H9 (cell line): ENCODE results near the gene TMCC3. TPM values are rescaled to one million over a fixed set of nuclear protein-coding genes. Genes with fewer than 3 reads are reported as not detected.

Experiments used
- DNase-seq: peaks from one replicate; pipeline ENCODE4 v3.0.0-alpha.2; 2017
- H2AFZ ChIP-seq: one replicate; pipeline ENCODE4 v1.6.1; 2013; ENCODE audit warnings: mild to moderate bottlenecking, low read length, control low read depth, moderate library complexity
- H2AK5ac ChIP-seq: 2 replicates; pipeline ENCODE4 v1.6.1; 2013; ENCODE audit warnings: low read length, control low read depth, mixed read lengths; ENCODE audit not compliant: insufficient read length
- H2BK120ac ChIP-seq: one replicate; pipeline ENCODE4 v1.6.1; 2013; ENCODE audit warnings: low read depth, mild to moderate bottlenecking, low read length, control low read depth, inconsistent platforms; ENCODE audit not compliant: poor library complexity, severe bottlenecking
- H2BK12ac ChIP-seq: 2 replicates; pipeline ENCODE4 v1.6.1; 2013; ENCODE audit warnings: low read length, control low read depth, mixed read lengths, low read depth; ENCODE audit not compliant: insufficient read length
- H2BK15ac ChIP-seq: 2 replicates; pipeline ENCODE4 v1.6.1; 2013; ENCODE audit warnings: low read depth, low read length, control low read depth
- H2BK20ac ChIP-seq: one replicate; pipeline ENCODE4 v1.6.1; 2013; ENCODE audit warnings: low read depth, mild to moderate bottlenecking, low read length, control low read depth, inconsistent platforms; ENCODE audit not compliant: poor library complexity, severe bottlenecking
- H2BK5ac ChIP-seq: 2 replicates; pipeline ENCODE4 v1.6.1; 2013; ENCODE audit warnings: low read length, control low read depth, mixed read lengths; ENCODE audit not compliant: insufficient read length
- H3K14ac ChIP-seq: 2 replicates; pipeline ENCODE4 v1.6.1; 2013; ENCODE audit warnings: low read length, control low read depth; ENCODE audit not compliant: insufficient read depth
- H3K18ac ChIP-seq: 2 replicates; pipeline ENCODE4 v1.6.1; 2013; ENCODE audit warnings: low read depth, mild to moderate bottlenecking, mixed read lengths, low read length, control low read depth; ENCODE audit not compliant: insufficient read length
- H3K23ac ChIP-seq: 2 replicates; pipeline ENCODE4 v1.6.1; 2013; ENCODE audit warnings: low read length, control low read depth, mixed read lengths, low read depth; ENCODE audit not compliant: insufficient read length
- H3K23me2 ChIP-seq: 2 replicates; pipeline ENCODE4 v1.6.1; 2013; ENCODE audit warnings: low read depth, mild to moderate bottlenecking, mixed read lengths, low read length, control low read depth; ENCODE audit not compliant: insufficient read length, poor library complexity, severe bottlenecking
- H3K27ac ChIP-seq: 2 replicates; pipeline ENCODE4 v1.5.1; 2013; ENCODE audit warnings: low read length, control low read depth, mixed read lengths, low read depth; ENCODE audit not compliant: insufficient read length
- H3K27me3 ChIP-seq: 2 replicates; pipeline ENCODE4 v1.6.1; 2013; ENCODE audit warnings: low read length, control low read depth, inconsistent platforms; ENCODE audit not compliant: insufficient read depth
- H3K4ac ChIP-seq: 2 replicates; pipeline ENCODE4 v1.6.1; 2013; ENCODE audit warnings: low read depth, mild to moderate bottlenecking, control low read depth, inconsistent platforms, low read length, moderate library complexity
- H3K4me1 ChIP-seq: 2 replicates; pipeline ENCODE4 v1.6.1; 2013; ENCODE audit warnings: low read length, control low read depth, inconsistent platforms; ENCODE audit not compliant: insufficient read depth
- H3K4me2 ChIP-seq: 2 replicates; pipeline ENCODE4 v1.6.1; 2013; ENCODE audit warnings: low read length, control low read depth, mixed read lengths; ENCODE audit not compliant: insufficient read length, insufficient read depth
- H3K56ac ChIP-seq: 2 replicates; pipeline ENCODE4 v1.6.1; 2013; ENCODE audit warnings: low read depth, mild to moderate bottlenecking, mixed read lengths, low read length, control low read depth; ENCODE audit not compliant: insufficient read length
- H3K79me1 ChIP-seq: 2 replicates; pipeline ENCODE4 v1.6.1; 2013; ENCODE audit warnings: low read depth, mild to moderate bottlenecking, moderate library complexity, low read length, control low read depth, inconsistent platforms; ENCODE audit not compliant: insufficient read depth, poor library complexity, severe bottlenecking
- H3K79me2 ChIP-seq: 2 replicates; pipeline ENCODE4 v1.6.1; 2013; ENCODE audit warnings: low read length, control low read depth, inconsistent platforms; ENCODE audit not compliant: insufficient read depth
- H3K9ac ChIP-seq: 2 replicates; pipeline ENCODE4 v1.6.1; 2013; ENCODE audit warnings: low read length, control low read depth, mixed read lengths; ENCODE audit not compliant: insufficient read length; ENCODE audit errors: extremely low read depth
- H3K9me3 ChIP-seq: one replicate; pipeline ENCODE4 v1.6.1; 2013; ENCODE audit warnings: low read depth, low read length, inconsistent platforms; ENCODE audit not compliant: control insufficient read depth
- H3T11ph ChIP-seq: one replicate; pipeline ENCODE4 v1.6.1; 2013; ENCODE audit warnings: mild to moderate bottlenecking, low read length, control low read depth, inconsistent platforms
- H4K20me1 ChIP-seq: one replicate; pipeline ENCODE4 v1.6.1; 2013; ENCODE audit not compliant: control insufficient read depth, insufficient read length, insufficient read depth
- H4K5ac ChIP-seq: 2 replicates; pipeline ENCODE4 v1.6.1; 2013; ENCODE audit warnings: low read depth, mild to moderate bottlenecking, mixed read lengths, low read length, control low read depth; ENCODE audit not compliant: insufficient read length
- H4K8ac ChIP-seq: replicated peaks from 2 replicates; pipeline ENCODE4 v1.6.1; 2013; ENCODE audit warnings: low read length, control low read depth, mixed read lengths, low read depth; ENCODE audit not compliant: insufficient read length
- H4K91ac ChIP-seq: 2 replicates; pipeline ENCODE4 v1.6.1; 2013; ENCODE audit warnings: low read depth, mild to moderate bottlenecking, moderate library complexity, mixed read lengths, low read length, control low read depth; ENCODE audit not compliant: insufficient read length
- H3K27ac Mint-ChIP-seq, 3 experiments: 2 replicates in 2 of 3; 3 replicates in 1 of 3; pipeline ENCODE4 v1.8.0; 2020 to 2021; ENCODE audit warnings: mixed read lengths in 3 of 3, mild to moderate bottlenecking in 1 of 3, moderate library complexity in 1 of 3
- H3K27me3 Mint-ChIP-seq: 2 replicates; pipeline ENCODE4 v1.8.0; 2021; ENCODE audit warnings: low read depth, mild to moderate bottlenecking, moderate library complexity, mixed read lengths
- H3K36me3 Mint-ChIP-seq, 3 experiments: 2 replicates in 2 of 3; 3 replicates in 1 of 3; pipeline ENCODE4 v1.8.0; 2020 to 2021; ENCODE audit warnings: low read depth in 3 of 3, mixed read lengths in 3 of 3; ENCODE audit not compliant: insufficient read depth in 1 of 3
- H3K4me1 Mint-ChIP-seq, 2 experiments: 2 replicates each; pipeline ENCODE4 v1.8.0; 2020; ENCODE audit warnings: mixed read lengths in 2 of 2
- H3K4me3 Mint-ChIP-seq, 2 experiments: 2 replicates in 1 of 2; 3 replicates in 1 of 2; pipeline ENCODE4 v1.8.0; 2020 to 2021; ENCODE audit warnings: mild to moderate bottlenecking in 2 of 2, mixed read lengths in 2 of 2, moderate library complexity in 1 of 2
- H3K9me3 Mint-ChIP-seq, 2 experiments: 2 replicates in 1 of 2; 3 replicates in 1 of 2; pipeline ENCODE4 v1.8.0; 2020; ENCODE audit warnings: mild to moderate bottlenecking in 2 of 2, mixed read lengths in 2 of 2, moderate library complexity in 1 of 2
- WGBS: extraction: QIAGEN DNeasy Blood & Tissue Kit; methylation state at CpG from one replicate; pipeline ENCODE4 v1.1.7; 2013; ENCODE audit warnings: missing lambda C conversion rate, low lambda C conversion rate, mixed read lengths; ENCODE audit not compliant: insufficient read length; ENCODE audit errors: extremely low coverage; 5-methylcytosine and 5-hydroxymethylcytosine counted together
- total RNA-seq: library from RNA; stranded (reverse); gene quantifications from 2 replicates; pipeline ENCODE4 v1.2.1, GENCODE V29; 2021
- TF ChIP-seq, protein P1 (sequence below): fragments of 200-600 bp; sonication (generic); conservative IDR thresholded peaks from 3 replicates; pipeline ENCODE4 v1.8.0; 2021; ENCODE audit warnings: antibody characterized with exemption, mild to moderate bottlenecking

TMCC3 gene
- total RNA-seq, 1 experiment from 2014 or later = 0.87 TPM

DNA sequence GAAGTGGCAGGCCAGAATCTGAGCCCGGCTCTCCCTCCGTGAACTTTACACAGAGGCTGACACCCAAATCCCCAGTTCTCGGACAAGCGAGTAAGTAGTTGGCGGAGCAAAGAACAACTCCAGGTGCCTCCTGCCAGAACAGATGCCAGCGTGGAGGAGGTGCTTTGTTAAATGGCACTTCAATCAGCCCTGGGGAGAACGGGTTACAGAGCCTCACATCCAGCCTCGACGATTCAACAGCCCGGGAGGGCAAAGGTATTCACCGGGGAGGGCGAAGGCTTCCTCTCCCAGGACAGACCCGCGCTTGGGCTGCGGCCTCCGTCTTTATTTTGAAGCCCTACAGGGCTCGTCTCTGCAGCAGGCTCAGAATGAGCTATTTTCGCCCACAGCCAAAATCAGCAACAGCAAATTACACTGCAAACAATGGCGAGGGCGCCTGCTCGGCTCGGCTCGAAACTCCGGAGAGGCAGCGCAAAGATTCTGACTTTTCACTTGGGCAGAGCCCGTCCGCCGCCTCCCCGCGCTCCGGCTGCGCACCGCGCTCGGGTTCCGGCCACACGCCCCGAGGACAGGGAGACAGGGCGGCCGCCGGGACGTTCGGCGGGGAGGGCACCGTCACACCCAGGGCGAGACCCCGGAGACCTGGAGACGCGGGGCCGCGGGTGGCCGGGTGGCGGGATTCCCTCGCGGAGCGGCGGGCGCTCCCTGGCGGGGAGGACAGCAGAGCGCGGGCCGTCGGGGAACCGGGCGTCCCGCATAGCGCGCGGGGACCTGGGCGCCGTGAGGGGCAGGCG, 811 bp downstream of the TMCC3 start:
- H3K27me3 Mint-ChIP-seq = peaks cover 44% of the 10 kb centered on the region
- Histone ChIP-seq H2BK20ac (no peak overlapping the region), H4K8ac (no peak overlapping the region), H2BK5ac (no peak overlapping the region), H3K79me2 (no peaks in the 10 kb centered on the region), H2BK120ac (no peak overlapping the region), H4K91ac (no peak overlapping the region), H3T11ph (no peak overlapping the region), H2AFZ (no peak overlapping the region), H3K27me3 (peaks cover 9% of the 10 kb centered on the region), H3K79me1 (no peaks in the 10 kb centered on the region), H3K14ac (peak overlapping the region; percentile 45; the same call in 1 of the 2 replicates), H3K23me2 (peaks cover 6% of the 10 kb centered on the region), H2BK15ac (no peak overlapping the region), H4K20me1 (no peaks in the 10 kb centered on the region), H3K23ac (no peak overlapping the region), H3K9ac (peak overlapping the region; percentile 3), H3K18ac (no peak overlapping the region), H3K4me1 (no peaks in the 10 kb centered on the region), H3K9me3 (no peaks in the 10 kb centered on the region), H3K4me2 (peak overlapping the region; percentile 82), H3K56ac (no peak overlapping the region), H3K4ac (no peak overlapping the region), H4K5ac (no peak overlapping the region), H3K27ac (no peak overlapping the region), H2AK5ac (no peak overlapping the region), H2BK12ac (no peak overlapping the region)
- WGBS = no CpG with 5 or more reads among the region's 72 CpGs
- TF ChIP-seq, protein P1, sequence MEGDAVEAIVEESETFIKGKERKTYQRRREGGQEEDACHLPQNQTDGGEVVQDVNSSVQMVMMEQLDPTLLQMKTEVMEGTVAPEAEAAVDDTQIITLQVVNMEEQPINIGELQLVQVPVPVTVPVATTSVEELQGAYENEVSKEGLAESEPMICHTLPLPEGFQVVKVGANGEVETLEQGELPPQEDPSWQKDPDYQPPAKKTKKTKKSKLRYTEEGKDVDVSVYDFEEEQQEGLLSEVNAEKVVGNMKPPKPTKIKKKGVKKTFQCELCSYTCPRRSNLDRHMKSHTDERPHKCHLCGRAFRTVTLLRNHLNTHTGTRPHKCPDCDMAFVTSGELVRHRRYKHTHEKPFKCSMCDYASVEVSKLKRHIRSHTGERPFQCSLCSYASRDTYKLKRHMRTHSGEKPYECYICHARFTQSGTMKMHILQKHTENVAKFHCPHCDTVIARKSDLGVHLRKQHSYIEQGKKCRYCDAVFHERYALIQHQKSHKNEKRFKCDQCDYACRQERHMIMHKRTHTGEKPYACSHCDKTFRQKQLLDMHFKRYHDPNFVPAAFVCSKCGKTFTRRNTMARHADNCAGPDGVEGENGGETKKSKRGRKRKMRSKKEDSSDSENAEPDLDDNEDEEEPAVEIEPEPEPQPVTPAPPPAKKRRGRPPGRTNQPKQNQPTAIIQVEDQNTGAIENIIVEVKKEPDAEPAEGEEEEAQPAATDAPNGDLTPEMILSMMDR = peak; percentile 47; the same call in 2 of the 3 replicates
- H3K4me1 Mint-ChIP-seq = peaks cover 8 to 13% of the 10 kb centered on the region in 2 experiments
- no peak overlapping the region for H3K27ac Mint-ChIP-seq
- H3K4me3 Mint-ChIP-seq = peak overlapping the region; percentile 70 to 86
- H3K9me3 Mint-ChIP-seq = no peaks in the 10 kb centered on the region; a peak in 1 of 5 replicates
- H3K36me3 Mint-ChIP-seq = no peaks in the 10 kb centered on the region
- peak; percentile 55 for DNase-seq
